Measurements from ENCODE around the gene RAB1B. TPM values are rescaled to one million over a fixed set of nuclear protein-coding genes. Genes with fewer than 3 reads are reported as not detected.

RAB1B gene
- total RNA-seq, 3 donors from 2014 or later, result 87.2 to 99.4 (median 98.2) TPM

DNA sequence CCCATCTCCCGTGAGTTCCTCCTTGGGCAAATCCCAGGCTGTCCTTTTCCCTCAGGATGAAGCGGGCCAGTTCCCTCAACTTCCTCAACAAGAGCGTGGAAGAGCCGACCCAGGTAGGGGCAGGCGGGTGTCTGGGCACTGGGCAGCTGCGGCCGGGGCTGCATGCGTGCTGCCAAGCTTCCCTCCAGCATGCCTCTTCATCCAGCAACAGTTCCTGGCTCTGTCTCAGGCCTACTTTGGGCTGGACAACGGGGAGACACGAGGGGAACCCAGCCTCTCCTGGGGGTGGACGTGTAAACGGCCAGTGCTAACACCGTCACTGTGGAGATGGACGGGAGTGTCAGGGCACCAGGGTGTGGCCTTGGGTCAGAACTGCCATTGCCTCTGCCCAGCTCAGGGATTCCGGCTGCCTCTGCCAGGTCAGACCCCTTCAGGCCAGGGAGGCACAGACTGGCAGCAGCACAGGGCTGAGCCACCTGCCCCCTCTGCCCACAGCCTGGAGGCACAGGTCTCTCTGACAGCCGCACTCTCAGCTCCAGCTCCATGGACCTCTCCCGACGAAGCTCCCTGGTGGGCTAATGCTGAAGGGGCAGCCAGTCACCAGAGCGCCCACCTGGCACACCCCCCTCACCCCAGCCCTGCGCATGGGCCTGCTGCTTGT, 1.9 kb upstream of the RAB1B start:
- DNase-seq (ENCODE audit: low spot score in 2 of 2), result no peak
- Histone ChIP-seq H3K27me3 (no peaks in the 10 kb centered on the region), H3K4me3 (peak overlapping the region; percentile 85 to 94 (median 88)), H3K9me3 (no peaks in the 10 kb centered on the region), H3K27ac (peak overlapping the region; percentile 97 to 98), H3K4me1 (peaks cover 3 to 16% of the 10 kb centered on the region in 2 donors), H3K36me3 (no peaks in the 10 kb centered on the region)
- TF ChIP-seq POLR2AphosphoS5 (IDR thresholded peaks at IDR 0.05) (no peak), POLR2A (IDR thresholded peaks at IDR 0.05) (no peak), CTCF (IDR thresholded peaks at IDR 0.05) (no peak)
- intact Hi-C loops (cut with DNase I; ENCODE audit: low total_unique reads), result no loop called here

DNA sequence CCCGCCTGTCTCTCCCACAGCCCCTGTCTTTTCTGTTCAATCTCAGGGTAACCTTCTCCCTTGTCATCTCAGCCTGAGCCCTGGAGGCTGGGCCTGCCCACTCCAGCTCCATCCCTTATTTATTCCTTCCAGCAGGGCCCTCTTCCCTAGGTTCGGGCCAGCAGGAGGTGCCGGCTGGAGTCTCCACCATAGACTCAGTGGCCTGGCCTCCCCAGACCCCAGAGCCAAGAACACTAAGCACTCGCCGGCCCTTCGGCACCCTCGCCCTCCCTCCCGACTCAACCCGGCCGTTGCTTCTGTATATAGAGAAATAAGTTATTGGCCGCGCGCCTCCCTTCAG, 1.4 kb upstream of the RAB1B start:
- Histone ChIP-seq H3K4me3 (peak overlapping the region; percentile 85 to 94 (median 88)), H3K27ac (peak overlapping the region; percentile 97 to 98), H3K4me1 (peaks cover 3 to 16% of the 10 kb centered on the region in 2 donors), H3K36me3 (no peaks in the 10 kb centered on the region), H3K27me3 (no peaks in the 10 kb centered on the region), H3K9me3 (no peaks in the 10 kb centered on the region)
- intact Hi-C loops (cut with DNase I; ENCODE audit: low total_unique reads), result no loop called here
- TF ChIP-seq CTCF (IDR thresholded peaks at IDR 0.05), result no peak
- TF ChIP-seq POLR2A (IDR thresholded peaks at IDR 0.05), result no peak
- no peak for TF ChIP-seq POLR2AphosphoS5 (IDR thresholded peaks at IDR 0.05)
- no peak for DNase-seq (ENCODE audit: low spot score in 2 of 2)

- Histone ChIP-seq H3K36me3 (peaks cover 4% of the 10 kb centered on the region), H3K4me1 (peaks cover 3 to 16% of the 10 kb centered on the region in 2 donors), H3K27me3 (no peaks in the 10 kb centered on the region), H3K27ac (peak overlapping the region; percentile 97 to 98), H3K4me3 (peak overlapping the region; percentile 85 to 94 (median 88)), H3K9me3 (no peaks in the 10 kb centered on the region)
- peak; percentile 85 to 90 for DNase-seq (ENCODE audit: low spot score in 2 of 2)
- intact Hi-C loops (cut with DNase I; ENCODE audit: low total_unique reads), result no loop called here
- peak in 1 of 3 donors; percentile 9 for TF ChIP-seq CTCF (IDR thresholded peaks at IDR 0.05)
- TF ChIP-seq POLR2AphosphoS5 (IDR thresholded peaks at IDR 0.05), result peak; percentile 18 to 73 (median 70)
- no peak for TF ChIP-seq POLR2A (IDR thresholded peaks at IDR 0.05)
These were observed 828 bp upstream of the RAB1B start for GRCh38 chr11:66267379-66268243.

DNA sequence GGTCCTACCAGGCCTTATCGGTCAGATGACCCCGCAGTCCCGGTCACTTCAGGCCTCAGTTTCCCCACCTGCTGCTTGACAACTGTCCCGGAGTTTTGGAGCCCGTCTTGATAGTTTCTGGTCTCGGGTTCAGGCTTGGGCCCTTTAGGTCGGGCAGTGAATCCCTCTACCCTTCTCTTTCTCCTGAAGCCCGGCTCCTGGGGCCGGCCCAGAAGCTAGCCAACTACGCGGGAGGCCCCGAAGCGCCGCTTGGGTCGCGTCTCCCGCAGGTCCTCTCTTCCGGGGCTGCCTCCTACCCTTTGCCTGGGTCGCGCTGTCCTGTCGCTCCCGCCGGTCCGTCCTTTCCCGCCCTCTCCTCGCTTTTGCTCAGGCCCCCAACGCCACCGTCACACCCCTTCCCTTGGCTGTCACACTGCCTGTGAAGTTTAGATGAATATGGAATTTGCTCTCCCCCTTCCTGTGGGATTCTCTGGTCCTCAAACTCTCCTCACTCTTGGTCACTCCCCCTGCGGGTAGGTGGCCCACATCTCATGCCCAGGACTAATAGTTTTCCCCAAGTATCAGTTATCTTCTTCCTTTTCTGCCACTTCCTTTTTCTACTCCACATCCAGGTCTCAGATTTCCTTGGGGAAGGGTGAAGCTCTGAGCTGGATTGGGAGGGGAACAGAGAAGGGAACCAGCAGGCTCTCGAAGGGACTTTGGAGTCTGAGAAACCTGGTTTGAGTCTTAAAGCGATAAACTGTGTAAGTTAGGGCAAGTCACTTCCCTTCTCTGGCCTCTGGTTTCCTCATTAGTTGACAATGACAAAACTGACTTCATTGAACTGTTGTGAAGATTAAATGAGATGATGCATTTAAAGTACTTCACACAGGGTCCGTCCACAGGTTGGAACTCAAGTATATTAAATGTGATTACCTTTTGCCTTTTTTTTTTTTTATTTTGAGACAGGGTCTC, 790 bp downstream of the RAB1B start:
- TF ChIP-seq CTCF (IDR thresholded peaks at IDR 0.05) (no peak), POLR2A (IDR thresholded peaks at IDR 0.05) (no peak), POLR2AphosphoS5 (IDR thresholded peaks at IDR 0.05) (no peak)

More for the DNA sequence above, 790 bp downstream of the RAB1B start:
- Histone ChIP-seq H3K27ac (peak overlapping the region; percentile 97 to 98), H3K4me3 (peak overlapping the region; percentile 85 to 94 (median 88)), H3K27me3 (no peaks in the 10 kb centered on the region), H3K9me3 (no peaks in the 10 kb centered on the region), H3K36me3 (peaks cover 11% of the 10 kb centered on the region), H3K4me1 (peaks cover 3 to 16% of the 10 kb centered on the region in 2 donors)
- no peak for DNase-seq (ENCODE audit: low spot score in 2 of 2)
- intact Hi-C loops (cut with DNase I; ENCODE audit: low total_unique reads), result no loop called here

Measured in breast epithelium (tissue), 4 donors.